H1 (cell line): ENCODE measurements around the gene ZNF808. TPM values are rescaled to one million over a fixed set of nuclear protein-coding genes. Genes with fewer than 3 reads are reported as not detected.
A peak's percentile ranks its signal among the peaks of the same experiment; 100 is the strongest.
"Not testable (repeated sequence)": the region's sequence is repeated elsewhere in the genome, so short reads cannot be mapped to it uniquely, and the experiment has no call there.

Source experiments
- CTCF ChIA-PET: fragments of 300-600 bp; sonication (Branson Sonifier 250); formaldehyde crosslinking; loops from one replicate; lab custom pipeline; 2021; ENCODE audit not compliant: partially characterized antibody; lab: Charles Lee
- POLR2A ChIA-PET: fragments of 300-600 bp; sonication (Branson Sonifier 250); formaldehyde crosslinking; loops from one replicate; lab custom pipeline; 2021; ENCODE audit warnings: inconsistent platforms; ENCODE audit not compliant: partially characterized antibody; lab: Charles Lee
- DNase-seq, 2 experiments: peaks; one replicate each; pipeline versions ENCODE4 v3.0.0 to v3.0.0-alpha.2; 2010 to 2022; ENCODE audit warnings: low spot score in 2 of 2, low read depth in 1 of 2, mixed read lengths in 1 of 2
- FAIRE-seq: peaks from 2 replicates; lab custom pipeline; 2011; peaks lifted over from hg19 to GRCh38; lab: Jason Lieb, UNC
- H2AFZ ChIP-seq: 2 replicates; pipeline ENCODE4 v1.8.1; 2012; ENCODE audit warnings: low read length, inconsistent platforms
- H2AK5ac ChIP-seq: 2 replicates; pipeline ENCODE4 v1.6.1; 2013; ENCODE audit warnings: low read depth, low read length
- H2BK120ac ChIP-seq: replicated peaks from 2 replicates; pipeline ENCODE3; 2013; ENCODE audit warnings: low read depth, low read length, inconsistent platforms
- H2BK12ac ChIP-seq: 2 replicates; pipeline ENCODE4 v1.6.1; 2013; ENCODE audit warnings: low read depth, low read length
- H2BK15ac ChIP-seq: 2 replicates; pipeline ENCODE4 v1.6.1; 2013; ENCODE audit warnings: low read length
- H2BK20ac ChIP-seq: 2 replicates; pipeline ENCODE4 v1.6.1; 2013; ENCODE audit warnings: low read length
- H2BK5ac ChIP-seq: 2 replicates; pipeline ENCODE4 v1.6.1; 2013; ENCODE audit warnings: low read depth, low read length
- H3K14ac ChIP-seq: 2 replicates; pipeline ENCODE4 v1.6.1; 2013; ENCODE audit warnings: inconsistent platforms; ENCODE audit not compliant: insufficient read length
- H3K18ac ChIP-seq: 2 replicates; pipeline ENCODE4 v1.6.1; 2013; ENCODE audit warnings: low read length; ENCODE audit errors: extremely low read depth
- H3K23ac ChIP-seq: 2 replicates; pipeline ENCODE4 v1.6.1; 2013; ENCODE audit warnings: inconsistent platforms; ENCODE audit not compliant: insufficient read length
- H3K23me2 ChIP-seq: 2 replicates; pipeline ENCODE4 v1.6.1; 2013; ENCODE audit warnings: low read depth, low read length
- H3K27ac ChIP-seq: 2 replicates; pipeline ENCODE4 v1.6.1; 2011; ENCODE audit warnings: low read depth, low read length, inconsistent platforms
- H3K27me3 ChIP-seq, 4 experiments: replicated peaks in 1 of 4; 1 replicate in 1 of 4; 2 replicates in 3 of 4; pipeline versions ENCODE4 v1.6.1 to v1.8.1; 2011 to 2013; ENCODE audit warnings: low read length in 3 of 4, mild to moderate bottlenecking in 3 of 4, inconsistent platforms in 2 of 4, mixed read lengths in 2 of 4, moderate library complexity in 1 of 4; ENCODE audit not compliant: control insufficient read depth in 3 of 4, insufficient read depth in 3 of 4; ENCODE audit errors: extremely low read depth in 1 of 4
- H3K36me3 ChIP-seq, 4 experiments: 2 replicates each; pipeline versions ENCODE4 v1.6.1 to v1.8.1; 2011 to 2013; ENCODE audit warnings: mild to moderate bottlenecking in 4 of 4, low read length in 3 of 4, moderate library complexity in 2 of 4, control low read depth in 1 of 4, inconsistent platforms in 1 of 4; ENCODE audit not compliant: insufficient read depth in 4 of 4, control insufficient read depth in 2 of 4
- H3K4ac ChIP-seq: replicated peaks from 2 replicates; pipeline ENCODE3; 2013; ENCODE audit warnings: low read length, low read depth, mixed read lengths, inconsistent platforms; ENCODE audit not compliant: insufficient read length
- H3K4me1 ChIP-seq, 4 experiments: replicated peaks in 1 of 4; 1 replicate in 1 of 4; 2 replicates in 3 of 4; pipeline versions ENCODE4 v1.6.1 to v1.8.1; 2011 to 2013; ENCODE audit warnings: low read length in 3 of 4, inconsistent platforms in 2 of 4, mixed read lengths in 1 of 4; ENCODE audit not compliant: insufficient read depth in 4 of 4, control insufficient read depth in 3 of 4
- H3K4me2 ChIP-seq, 2 experiments: 2 replicates each; pipeline versions ENCODE4 v1.6.1 to v1.8.1; 2011 to 2013; ENCODE audit warnings: low read depth in 2 of 2, low read length in 2 of 2, control low read depth in 1 of 2, inconsistent platforms in 1 of 2, mild to moderate bottlenecking in 1 of 2; ENCODE audit not compliant: insufficient read depth in 1 of 2
- H3K4me3 ChIP-seq, 4 experiments: fragments of 200-600, 300-600 bp in 1 of 4; sonication (generic), shearing (Covaris generic), sonication (Bioruptor Twin) in 1 of 4; 2 replicates each; pipeline versions ENCODE4 v1.5.1 to v1.8.1; 2011 to 2016; ENCODE audit warnings: low read length in 4 of 4, low read depth in 3 of 4, control low read depth in 2 of 4, inconsistent platforms in 2 of 4, mild to moderate bottlenecking in 2 of 4, mixed read lengths in 1 of 4, moderate library complexity in 1 of 4; ENCODE audit not compliant: insufficient read depth in 2 of 4; ENCODE audit errors: extremely low read depth in 1 of 4
- H3K56ac ChIP-seq: replicated peaks from 2 replicates; pipeline ENCODE3; 2013; ENCODE audit warnings: low read depth, mild to moderate bottlenecking, mixed read lengths, low read length, inconsistent platforms; ENCODE audit not compliant: insufficient read length
- H3K79me1 ChIP-seq: 2 replicates; pipeline ENCODE4 v1.6.1; 2013; ENCODE audit warnings: low read depth, low read length, control low read depth
- H3K79me2 ChIP-seq, 2 experiments: 2 replicates each; pipeline versions ENCODE4 v1.6.1 to v1.8.1; 2012 to 2013; ENCODE audit warnings: low read length in 2 of 2, mild to moderate bottlenecking in 2 of 2, inconsistent platforms in 1 of 2; ENCODE audit not compliant: insufficient read depth in 2 of 2, control insufficient read depth in 1 of 2
- H3K9ac ChIP-seq, 4 experiments: replicated peaks in 1 of 4; 1 replicate in 1 of 4; 2 replicates in 3 of 4; pipeline versions ENCODE4 v1.6.1 to v1.8.1; 2011 to 2013; ENCODE audit warnings: low read depth in 3 of 4, low read length in 3 of 4, control low read depth in 2 of 4, mild to moderate bottlenecking in 2 of 4, moderate library complexity in 2 of 4, inconsistent platforms in 1 of 4; ENCODE audit errors: extremely low read depth in 1 of 4
- H3K9me3 ChIP-seq, 2 experiments: 2 replicates each; pipeline versions ENCODE4 v1.6.1 to v1.8.1; 2012 to 2013; ENCODE audit warnings: mild to moderate bottlenecking in 2 of 2, moderate library complexity in 2 of 2, control low read depth in 1 of 2, inconsistent platforms in 1 of 2, low read depth in 1 of 2, low read length in 1 of 2, mixed read lengths in 1 of 2; ENCODE audit not compliant: insufficient read depth in 2 of 2
- H4K20me1 ChIP-seq, 2 experiments: replicated peaks in 1 of 2; 2 replicates each; pipeline versions ENCODE3 to v1.8.1; 2011 to 2013; ENCODE audit warnings: inconsistent platforms in 2 of 2, low read length in 2 of 2, mild to moderate bottlenecking in 1 of 2; ENCODE audit not compliant: insufficient read depth in 2 of 2, control insufficient read depth in 1 of 2
- H4K5ac ChIP-seq: 2 replicates; pipeline ENCODE4 v1.6.1; 2013; ENCODE audit warnings: low read length, low read depth, mixed read lengths, inconsistent platforms; ENCODE audit not compliant: insufficient read length
- H4K8ac ChIP-seq: 2 replicates; pipeline ENCODE4 v1.8.0; 2013; ENCODE audit warnings: mild to moderate bottlenecking, moderate library complexity, low read length, inconsistent platforms; ENCODE audit not compliant: insufficient read depth; ENCODE audit errors: extremely low read depth
- H4K91ac ChIP-seq: replicated peaks from 2 replicates; pipeline ENCODE3; 2013; ENCODE audit warnings: low read length, mixed read lengths, inconsistent platforms; ENCODE audit not compliant: insufficient read length
- CTCF ChIP-seq, 3 experiments: IDR thresholded peaks; 1 replicate in 2 of 3; 2 replicates in 1 of 3; pipeline versions ENCODE4 v1.5.1 to v1.6.1; 2011; ENCODE audit warnings: low read length in 3 of 3, mild to moderate bottlenecking in 3 of 3, inconsistent platforms in 2 of 3, low read depth in 1 of 3, moderate library complexity in 1 of 3; ENCODE audit not compliant: insufficient read depth in 1 of 3; ENCODE audit errors: control extremely low read depth in 1 of 3
- RAD21 ChIP-seq, 2 experiments: IDR thresholded peaks in 1 of 2; conservative IDR thresholded peaks in 1 of 2; 2 replicates each; pipeline ENCODE4 v1.6.1; 2011; ENCODE audit warnings: low read depth in 2 of 2, low read length in 2 of 2, improper control_type of control experiment in 1 of 2, inconsistent platforms in 1 of 2, mild to moderate bottlenecking in 1 of 2, moderate library complexity in 1 of 2
- WGBS, 2 experiments: shearing (Covaris generic) in 1 of 2; methylation state at CpG; one replicate each; pipeline versions ENCODE4 v1.1.6 to v1.1.7; 2013 to 2015; ENCODE audit warnings: low lambda C conversion rate in 2 of 2, mixed read lengths in 2 of 2, inconsistent platforms in 1 of 2, low coverage in 1 of 2, missing lambda C conversion rate in 1 of 2; ENCODE audit not compliant: insufficient replicate concordance in 2 of 2, insufficient coverage in 1 of 2, insufficient read length in 1 of 2; ENCODE audit errors: extremely low coverage in 1 of 2, missing lambda C conversion rate in 1 of 2; 5-methylcytosine and 5-hydroxymethylcytosine counted together
- polyA plus RNA-seq, 7 experiments: library from polyadenylated mRNA; depleted of rRNA in 3 of 7; stranded (reverse) in 5 of 7; unstranded in 2 of 7; fragments of >200 nt in 5 of 7; fragments of 200-250 nt in 2 of 7; gene quantifications; 1 replicate in 5 of 7; 2 replicates in 1 of 7; 4 replicates in 1 of 7; pipeline versions ENCODE4 v1.2.1 to v1.2.3, GENCODE V29; 2011 to 2013; ENCODE audit warnings: missing spikeins in 2 of 7, mixed read lengths in 2 of 7
- total RNA-seq: library from RNA; stranded (reverse); fragmentation: NEBNext Ultra II Directional; extraction: Animal tissue kit (Norgen Biotek cat#: 25700); gene quantifications from 2 replicates; pipeline ENCODE4 v1.2.1, GENCODE V29; 2021

Gene ZNF808
- total and polyA plus RNA-seq, 2 of the 8 experiments (the other 6 are each of a cell fraction or from before 2014, with no cell fraction given) = 3.9 to 25.9 TPM

DNA sequence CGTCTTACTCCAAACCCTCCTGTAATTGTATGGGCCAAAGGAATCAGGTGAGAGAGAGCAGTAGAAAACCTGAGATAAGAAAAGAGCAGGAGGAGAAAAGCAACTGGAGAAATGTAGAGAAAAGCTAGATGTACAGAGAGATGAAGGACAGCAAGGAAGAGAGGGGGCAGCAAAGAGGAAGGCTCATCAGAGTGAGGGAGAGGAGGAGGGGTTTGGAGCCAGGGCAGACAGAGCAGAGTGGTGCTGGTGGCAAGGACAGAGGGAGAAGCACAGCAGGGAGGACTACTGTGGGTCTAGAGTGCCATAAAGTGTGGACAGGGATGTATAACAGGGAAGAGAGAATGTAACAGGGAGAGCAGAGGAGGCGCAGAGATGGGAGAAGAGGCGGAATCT, 74.5 kb downstream of the ZNF808 start:
- Histone ChIP-seq H3K4me3 (peak overlapping the region; percentile 65 to 91 (median 81)), H3K4me2 (peak overlapping the region; percentile 75 to 95)
- not testable (repeated sequence) for H3K9me3 ChIP-seq, H4K20me1 ChIP-seq, H3K14ac ChIP-seq, H3K79me1 ChIP-seq, H3K4ac ChIP-seq, H3K23ac ChIP-seq, H4K8ac ChIP-seq, H4K91ac ChIP-seq, H2BK120ac ChIP-seq, FAIRE-seq, H2AFZ ChIP-seq, H3K79me2 ChIP-seq, H3K4me1 ChIP-seq, H3K27ac ChIP-seq, H3K27me3 ChIP-seq, H4K5ac ChIP-seq, H2AK5ac ChIP-seq, H3K23me2 ChIP-seq, H2BK20ac ChIP-seq, H2BK12ac ChIP-seq, H3K36me3 ChIP-seq, H3K56ac ChIP-seq, H3K9ac ChIP-seq, H2BK5ac ChIP-seq, H2BK15ac ChIP-seq, H3K18ac ChIP-seq, DNase-seq
- TF ChIP-seq RAD21 (IDR thresholded peaks at IDR 0.05 in 1 of 2, conservative IDR thresholded peaks at IDR 0.05 in 1 of 2; ENCODE audit: low read depth in 2 of 2, low read length in 2 of 2) = peak in 1 of 2 experiments; percentile 7; a peak in 1 of 4 replicates
- TF ChIP-seq CTCF (IDR thresholded peaks at IDR 0.05; ENCODE audit: control extremely low read depth in 1 of 3, insufficient read depth in 1 of 3, low read depth in 1 of 3, low read length in 3 of 3) = peak in 1 of 3 experiments; percentile 12; a peak in 1 of 4 replicates
- 68% methylated on average over 3 of the region's 3 CpGs; no CpG with 5 or more reads in 1 of the 2 experiments for WGBS, 2 experiments
- POLR2A ChIA-PET = interaction anchor here (0.6 to 1.3 kb wide), 4 partner anchors 11 to 298 kb away, joined by 3 to 4 read pairs (median 3); no protein-coding TSS in a partner anchor
- CTCF ChIA-PET = interaction anchor here (0.6 to 1.9 kb wide), 9 partner anchors 7 to 338 kb away, joined by 3 to 7 read pairs (median 3); no protein-coding TSS in a partner anchor
